Esophagus squamous epithelium (tissue), 4 donors: ENCODE results near the gene CDK5RAP1.

Source experiments
- POLR2A ChIP-seq, 4 donors: fragments of 450-650 bp; IDR thresholded peaks; one replicate each; pipeline ENCODE4 v1.6.1; 2017; ENCODE audit warnings: antibody characterized with exemption in 4 of 4, mild to moderate bottlenecking in 4 of 4, moderate library complexity in 3 of 4
- TF ChIP-seq, protein P1 (sequence below), 6 experiments: fragments of 450-650 bp in 4 of 6; fragments of 200-600 bp in 2 of 6; sonication (generic) in 2 of 6; IDR thresholded peaks; one replicate each; pipeline ENCODE4 v1.5.1; 2016 to 2019; ENCODE audit warnings: antibody characterized with exemption in 6 of 6, mild to moderate bottlenecking in 4 of 6, moderate library complexity in 4 of 6

DNA sequence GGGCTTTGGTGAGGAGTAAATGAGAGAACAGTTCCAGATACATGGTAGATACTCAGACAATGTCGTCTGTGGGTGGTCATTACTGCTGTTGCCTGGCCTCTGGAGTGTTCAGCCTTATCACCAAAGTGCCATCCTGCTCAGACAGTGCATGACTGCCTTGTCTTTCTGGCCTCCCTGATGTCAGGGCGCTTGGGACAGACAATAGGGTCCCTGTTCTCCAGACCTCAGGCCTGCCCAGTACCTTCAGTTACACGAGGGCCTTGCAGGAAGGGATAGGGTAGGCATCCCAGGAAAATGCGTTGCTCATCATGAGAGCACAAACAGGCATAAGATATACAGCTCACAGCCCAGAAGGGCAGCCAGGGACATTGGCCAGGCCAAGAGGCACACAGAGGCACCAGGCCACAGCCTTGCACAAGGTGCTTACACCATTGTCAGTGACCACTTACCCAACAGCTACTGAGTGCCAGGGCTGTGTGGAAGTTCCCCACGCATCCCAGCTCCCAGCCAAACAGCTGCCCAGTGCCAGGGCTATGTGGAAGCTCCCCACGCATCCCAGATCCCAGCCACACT lies 90.9 kb downstream of the CDK5RAP1 start:
- TF ChIP-seq, protein P1, sequence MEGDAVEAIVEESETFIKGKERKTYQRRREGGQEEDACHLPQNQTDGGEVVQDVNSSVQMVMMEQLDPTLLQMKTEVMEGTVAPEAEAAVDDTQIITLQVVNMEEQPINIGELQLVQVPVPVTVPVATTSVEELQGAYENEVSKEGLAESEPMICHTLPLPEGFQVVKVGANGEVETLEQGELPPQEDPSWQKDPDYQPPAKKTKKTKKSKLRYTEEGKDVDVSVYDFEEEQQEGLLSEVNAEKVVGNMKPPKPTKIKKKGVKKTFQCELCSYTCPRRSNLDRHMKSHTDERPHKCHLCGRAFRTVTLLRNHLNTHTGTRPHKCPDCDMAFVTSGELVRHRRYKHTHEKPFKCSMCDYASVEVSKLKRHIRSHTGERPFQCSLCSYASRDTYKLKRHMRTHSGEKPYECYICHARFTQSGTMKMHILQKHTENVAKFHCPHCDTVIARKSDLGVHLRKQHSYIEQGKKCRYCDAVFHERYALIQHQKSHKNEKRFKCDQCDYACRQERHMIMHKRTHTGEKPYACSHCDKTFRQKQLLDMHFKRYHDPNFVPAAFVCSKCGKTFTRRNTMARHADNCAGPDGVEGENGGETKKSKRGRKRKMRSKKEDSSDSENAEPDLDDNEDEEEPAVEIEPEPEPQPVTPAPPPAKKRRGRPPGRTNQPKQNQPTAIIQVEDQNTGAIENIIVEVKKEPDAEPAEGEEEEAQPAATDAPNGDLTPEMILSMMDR (IDR thresholded peaks at IDR 0.05), result no peak
- TF ChIP-seq POLR2A (IDR thresholded peaks at IDR 0.05), result no peak
